Psoas muscle (tissue), 8 donors: ENCODE results near the gene MRM2. TPM values are rescaled to one million over a fixed set of nuclear protein-coding genes. Genes with fewer than 3 reads are reported as not detected.
A peak's percentile ranks its signal among the peaks of the same experiment; 100 is the strongest.

Experiments used
- ATAC-seq, 4 donors: fragments of 200-7000 bp; cut with Tn5 transposase; one replicate each; pipeline ENCODE4 v1.9.1; 2020; ENCODE audit warnings: moderate library complexity in 3 of 4, mild to moderate bottlenecking in 2 of 4
- DNase-seq, 2 donors: peaks; one replicate each; pipeline ENCODE4 v3.0.0-alpha.2; 2020
- H3K27ac ChIP-seq: fragments of 200-600 bp; one replicate; pipeline ENCODE4 v1.8.0; 2022
- H3K27me3 ChIP-seq, 3 donors: fragments of 200-600 bp in 1 of 3; one replicate each; pipeline versions ENCODE4 v1.6.1 to v1.8.0; 2013 to 2022; ENCODE audit warnings: low read length in 2 of 3, mild to moderate bottlenecking in 2 of 3, moderate library complexity in 1 of 3; ENCODE audit not compliant: insufficient read depth in 3 of 3
- H3K36me3 ChIP-seq, 2 donors: fragments of 200-600 bp in 1 of 2; one replicate each; pipeline versions ENCODE4 v1.6.1 to v1.8.0; 2013 to 2022; ENCODE audit warnings: low read depth in 1 of 2, mild to moderate bottlenecking in 1 of 2, moderate library complexity in 1 of 2; ENCODE audit not compliant: insufficient read depth in 1 of 2
- H3K4me1 ChIP-seq: fragments of 200-600 bp; one replicate; pipeline ENCODE4 v1.8.0; 2022
- H3K4me3 ChIP-seq: fragments of 200-600 bp; one replicate; pipeline ENCODE4 v1.8.0; 2022; ENCODE audit warnings: mild to moderate bottlenecking
- H3K9me3 ChIP-seq: fragments of 200-600 bp; one replicate; pipeline ENCODE4 v1.8.0; 2022
- CTCF ChIP-seq: fragments of 200-600 bp; IDR thresholded peaks from one replicate; pipeline ENCODE4 v1.8.0; 2022; ENCODE audit warnings: antibody characterized with exemption
- WGBS, 3 donors: extraction: QIAGEN DNeasy Blood & Tissue Kit; methylation state at CpG; one replicate each; pipeline versions ENCODE4 v1.1.6 to v1.1.7; 2013; 5-methylcytosine and 5-hydroxymethylcytosine counted together
- intact Hi-C, 2 donors: fragments of 100-400 bp; cut with DNase I; formaldehyde crosslinking; loops; one replicate each; pipeline versions ENCODE4 v1.11.0 to v1.14.2; 2022
- polyA plus RNA-seq, 3 donors: library from polyadenylated mRNA; stranded (reverse); fragments of 200-250 nt; gene quantifications; one replicate each; pipeline ENCODE4 v1.2.3, GENCODE V29; 2013
- total RNA-seq, 4 donors: library from RNA; stranded (reverse); fragmentation: NEBNext Ultra II Directional in 2 of 4; extraction: Animal tissue kit (Norgen Biotek cat#: 25700) in 2 of 4; gene quantifications; one replicate each; pipeline versions ENCODE4 v1.2.1 to v1.2.4, GENCODE V29; 2021 to 2023
- donor health status: healthy with polysubstance abuse.
- donor health status: DM: no; HTN: no; CAD: no; lungs with moderate emphysema.
- donor health status: Bipolar disorder and iron deficiency.
- donor health status: healthy.
- donor health status: DM: yes; HTN: yes; CAD: no.
- donor health status: DM: no; HTN: no; CAD: no.
- donor health status: DM: no; HTN: no; CAD: no.
- donor health status: DM: yes; HTN: yes; CAD: no.

The MRM2 gene
- total and polyA plus RNA-seq, 7 donors = 15.9 to 53.0 (median 21.6) TPM

- intact Hi-C loops = no loop called here
- H3K4me1 ChIP-seq = peaks cover 20% of the 10 kb centered on the region
- peak overlapping the region; percentile 86 for H3K4me3 ChIP-seq
- H3K9me3 ChIP-seq = no peaks in the 10 kb centered on the region
- DNase-seq (no peak), ATAC-seq (no peak)
- 84 to 95% (median 84%) methylated on average over 9 of the region's 9 CpGs for WGBS, 3 donors
- H3K27ac ChIP-seq = no peak overlapping the region
- no peak for TF ChIP-seq CTCF
- H3K27me3 ChIP-seq = no peaks in the 10 kb centered on the region
- peaks cover 0 to 55% of the 10 kb centered on the region in 2 donors for H3K36me3 ChIP-seq
These were observed 11.1 kb downstream of the MRM2 start for GRCh38 chr7:2230882-2231281.

- Histone ChIP-seq H3K36me3 (peaks cover 0 to 50% of the 10 kb centered on the region in 2 donors), H3K27me3 (no peaks in the 10 kb centered on the region), H3K9me3 (no peaks in the 10 kb centered on the region), H3K27ac (no peak overlapping the region), H3K4me1 (peaks cover 22% of the 10 kb centered on the region), H3K4me3 (no peak overlapping the region)
- whole genome bisulfite sequencing, 3 donors = 79 to 85% (median 79%) methylated on average over 8 of the region's 8 CpGs
- TF ChIP-seq CTCF = no peak
- intact Hi-C loops = no loop called here
- no peak for DNase-seq
- ATAC-seq = no peak
These were observed 11.8 kb downstream of the MRM2 start for GRCh38 chr7:2230226-2230625.

- DNase-seq = peak in 1 of 2 donors; percentile 26
- Histone ChIP-seq H3K4me1 (peaks cover 29% of the 10 kb centered on the region), H3K9me3 (no peaks in the 10 kb centered on the region), H3K27me3 (no peaks in the 10 kb centered on the region), H3K4me3 (no peak overlapping the region), H3K36me3 (peaks cover 0 to 45% of the 10 kb centered on the region in 2 donors), H3K27ac (no peak overlapping the region)
- intact Hi-C loops = no loop called here
- WGBS, 3 donors = 93 to 96% (median 96%) methylated on average over 7 of the region's 7 CpGs
- ATAC-seq = no peak
- no peak for TF ChIP-seq CTCF
These were observed 12.5 kb downstream of the MRM2 start for GRCh38 chr7:2229467-2229866.

- intact Hi-C loops = no loop called here
- DNase-seq (peak in 1 of 2 donors; percentile 26), ATAC-seq (no peak)
- H3K4me1 ChIP-seq = peaks cover 35% of the 10 kb centered on the region
- no peak for TF ChIP-seq CTCF
- H3K27me3 ChIP-seq = no peaks in the 10 kb centered on the region
- WGBS, 3 donors = 87 to 91% (median 89%) methylated on average over 8 of the region's 8 CpGs
- H3K36me3 ChIP-seq = peaks cover 0 to 40% of the 10 kb centered on the region in 2 donors
- H3K27ac ChIP-seq = no peak overlapping the region
- H3K4me3 ChIP-seq = no peak overlapping the region
- H3K9me3 ChIP-seq = no peaks in the 10 kb centered on the region
These were observed 13.1 kb downstream of the MRM2 start for GRCh38 chr7:2228921-2229320.

- Histone ChIP-seq H3K4me3 (no peak overlapping the region), H3K27ac (no peak overlapping the region), H3K9me3 (no peaks in the 10 kb centered on the region), H3K27me3 (no peaks in the 10 kb centered on the region), H3K36me3 (peaks cover 0 to 48% of the 10 kb centered on the region in 2 donors), H3K4me1 (peaks cover 38% of the 10 kb centered on the region)
- intact Hi-C loops = no loop called here
- no peak for TF ChIP-seq CTCF
- no peak for DNase-seq
- whole genome bisulfite sequencing, 3 donors = 87 to 88% (median 88%) methylated on average over 15 of the region's 15 CpGs
- no peak for ATAC-seq
These were observed 14.3 kb downstream of the MRM2 start for GRCh38 chr7:2227699-2228098.
